IPS DF 6.9 (cell line): Measurements from ENCODE around the gene NR1D2.

ENCODE experiments used
- DNase-seq: peaks from one replicate; pipeline ENCODE4 v3.0.0-alpha.2; 2013; ENCODE audit warnings: low read depth, low spot score
- H3K27ac ChIP-seq: one replicate; pipeline ENCODE4 v1.5.1; 2013; ENCODE audit warnings: low read length, control low read depth
- H3K27me3 ChIP-seq: 2 replicates; pipeline ENCODE4 v1.6.1; 2013; ENCODE audit warnings: mild to moderate bottlenecking, low read length; ENCODE audit not compliant: control insufficient read depth, insufficient read depth
- H3K36me3 ChIP-seq: 2 replicates; pipeline ENCODE4 v1.6.1; 2013; ENCODE audit warnings: low read length; ENCODE audit not compliant: control insufficient read depth, insufficient read depth
- H3K4me1 ChIP-seq: 2 replicates; pipeline ENCODE4 v1.6.1; 2013; ENCODE audit warnings: low read length; ENCODE audit not compliant: control insufficient read depth, insufficient read depth
- H3K4me3 ChIP-seq: 2 replicates; pipeline ENCODE4 v1.5.1; 2013; ENCODE audit warnings: mild to moderate bottlenecking, low read length
- H3K9me3 ChIP-seq: 2 replicates; pipeline ENCODE4 v1.6.1; 2013; ENCODE audit warnings: low read length, inconsistent platforms; ENCODE audit not compliant: control insufficient read depth, insufficient read depth
- WGBS: extraction: QIAGEN DNeasy Blood & Tissue Kit; methylation state at CpG from one replicate; pipeline ENCODE4 v1.1.7; 2013; ENCODE audit warnings: mixed read lengths, missing lambda C conversion rate; ENCODE audit not compliant: insufficient read length, insufficient coverage; 5-methylcytosine and 5-hydroxymethylcytosine counted together

Gene NR1D2

DNA sequence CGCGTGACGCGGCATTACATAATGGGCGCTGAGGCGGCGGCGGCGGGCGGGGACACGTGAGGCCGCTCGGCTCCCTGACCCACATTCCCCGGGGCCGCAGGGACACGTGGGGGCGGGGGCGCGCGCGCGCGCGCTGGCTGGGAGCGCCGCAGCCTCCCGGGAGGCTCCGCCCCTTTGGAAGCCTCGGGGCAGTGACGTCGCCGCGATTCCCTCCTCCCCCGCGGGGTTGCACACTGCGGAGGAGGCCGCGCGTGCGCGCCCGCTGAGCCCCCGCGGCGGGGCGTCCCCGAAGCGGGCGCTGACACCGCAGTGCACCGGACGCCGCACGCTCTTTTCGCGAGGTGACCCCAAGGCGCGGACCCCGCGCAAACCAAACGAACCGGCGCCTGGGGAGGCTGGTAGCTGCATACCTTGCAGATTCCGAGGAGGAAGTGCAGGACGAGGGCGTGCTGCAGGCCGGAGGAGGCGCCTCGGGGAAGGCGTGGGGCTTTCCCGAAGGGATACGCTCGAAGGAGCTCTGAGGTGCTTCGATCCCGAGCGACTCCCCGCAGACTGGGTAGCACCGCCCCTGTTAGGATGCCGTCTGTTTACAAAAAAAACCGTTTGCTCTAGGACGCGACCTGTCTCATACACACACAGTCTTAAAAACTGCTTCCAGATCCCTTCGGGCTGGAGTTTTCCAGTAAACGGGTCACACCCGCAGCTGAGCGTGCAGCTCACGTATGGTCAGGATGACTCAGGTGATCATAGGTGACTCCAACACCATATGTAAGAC is 1.0 kb downstream of the NR1D2 start:
- Histone ChIP-seq H3K27me3 (no peaks in the 10 kb centered on the region), H3K9me3 (no peaks in the 10 kb centered on the region), H3K27ac (no peak overlapping the region), H3K4me3 (peak overlapping the region; percentile 42; the same call in 1 of the 2 replicates), H3K4me1 (peaks cover 1% of the 10 kb centered on the region; the same call in 1 of the 2 replicates), H3K36me3 (no peaks in the 10 kb centered on the region)
- WGBS = no CpG with 5 or more reads among the region's 87 CpGs
- peak; percentile 73 for DNase-seq

DNA sequence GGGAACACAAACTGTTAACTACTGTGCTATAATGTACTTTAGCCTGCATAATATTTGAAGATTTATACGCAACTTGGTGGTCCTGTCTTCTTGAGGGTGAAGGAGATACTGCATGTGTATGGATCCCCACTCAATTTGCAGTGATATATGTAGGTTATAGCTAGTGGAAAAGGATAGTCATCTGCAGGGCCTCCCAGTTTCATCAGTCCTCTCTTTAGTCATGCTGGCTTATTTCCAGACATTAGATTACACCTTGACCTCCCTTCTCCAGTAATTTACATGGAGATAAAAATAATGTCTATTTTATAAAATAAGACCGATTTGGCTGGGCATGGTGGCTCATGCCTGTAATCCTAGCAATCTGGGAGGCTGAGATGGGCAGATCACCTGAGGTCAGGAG is 3.7 kb downstream of the NR1D2 start:
- no peaks in the 10 kb centered on the region for H3K36me3 ChIP-seq
- H3K27me3 ChIP-seq = no peaks in the 10 kb centered on the region
- WGBS = no CpG with 5 or more reads among the region's 2 CpGs
- no peaks in the 10 kb centered on the region for H3K9me3 ChIP-seq
- H3K4me1 ChIP-seq = peaks cover 1% of the 10 kb centered on the region; the same call in 1 of the 2 replicates
- H3K27ac ChIP-seq = no peak overlapping the region
- no peak overlapping the region for H3K4me3 ChIP-seq
- no peak for DNase-seq

DNA sequence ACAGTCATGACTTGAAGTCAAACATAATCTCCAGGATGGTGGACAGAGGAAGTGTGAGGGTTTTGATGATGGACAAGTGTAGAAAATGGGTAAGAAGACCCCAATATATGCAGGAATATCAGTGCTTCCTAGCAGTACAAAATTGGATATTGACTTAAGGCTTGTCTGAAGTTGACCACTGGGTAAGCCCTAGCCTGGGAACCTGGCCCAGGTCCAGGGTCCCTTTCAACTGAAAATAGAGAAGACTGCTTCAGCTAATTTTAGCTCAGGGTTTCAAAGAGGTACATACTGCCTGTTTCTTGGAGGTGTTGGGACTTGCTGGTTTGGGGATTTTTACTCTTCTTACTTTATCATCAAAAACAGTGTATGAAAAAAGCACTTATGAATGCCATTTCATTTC is 4.7 kb downstream of the NR1D2 start:
- H3K27me3 ChIP-seq = no peaks in the 10 kb centered on the region
- no peak overlapping the region for H3K27ac ChIP-seq
- no peak for DNase-seq
- H3K36me3 ChIP-seq = no peaks in the 10 kb centered on the region
- H3K4me3 ChIP-seq = no peak overlapping the region
- peaks cover 1% of the 10 kb centered on the region; the same call in 1 of the 2 replicates for H3K4me1 ChIP-seq
- H3K9me3 ChIP-seq = no peaks in the 10 kb centered on the region

DNA sequence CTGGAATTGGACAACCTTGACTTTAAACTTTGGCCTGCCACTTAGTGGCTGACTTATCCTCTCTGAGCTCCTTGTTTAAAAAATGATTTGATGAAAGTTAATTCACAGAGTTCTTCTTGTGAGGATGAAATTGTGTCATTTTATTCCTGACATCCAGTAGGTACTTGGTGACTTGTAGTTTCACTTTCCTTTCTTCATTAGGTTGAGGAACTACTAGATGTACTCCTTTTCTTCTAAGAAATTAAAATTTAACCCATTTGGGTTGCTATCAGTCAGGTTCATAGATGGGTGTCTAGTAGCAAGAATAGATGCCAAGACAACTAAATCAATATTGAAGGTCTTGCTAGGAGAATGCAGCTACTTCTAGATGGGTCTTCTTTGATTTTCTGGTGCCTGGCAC is 5.2 kb downstream of the NR1D2 start:
- Histone ChIP-seq H3K36me3 (no peaks in the 10 kb centered on the region), H3K27ac (no peak overlapping the region), H3K4me1 (peaks cover 1% of the 10 kb centered on the region; the same call in 1 of the 2 replicates), H3K4me3 (no peak overlapping the region), H3K9me3 (no peaks in the 10 kb centered on the region), H3K27me3 (no peaks in the 10 kb centered on the region)
- DNase-seq = no peak

DNA sequence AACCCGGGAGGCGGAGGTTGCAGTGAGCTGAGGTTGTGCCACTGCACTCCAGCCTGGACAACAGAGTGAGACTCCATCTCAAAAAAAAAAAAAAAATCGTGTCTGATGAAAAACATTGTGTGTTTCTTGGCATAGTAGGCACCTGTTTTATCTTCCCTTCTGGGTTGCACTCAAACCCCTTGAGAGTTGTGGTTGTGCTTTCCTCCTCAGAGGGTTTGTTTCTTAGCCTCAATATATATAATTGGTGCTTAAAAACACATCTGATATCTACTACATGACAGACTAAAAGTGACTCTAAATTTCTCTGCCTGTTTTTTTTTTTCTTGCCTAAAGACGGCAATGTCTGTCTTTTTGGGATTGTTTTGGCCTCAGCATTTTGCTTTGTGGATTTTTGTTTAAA is 7.6 kb downstream of the NR1D2 start:
- Histone ChIP-seq H3K9me3 (no peaks in the 10 kb centered on the region), H3K4me3 (no peak overlapping the region), H3K36me3 (no peaks in the 10 kb centered on the region), H3K27me3 (no peaks in the 10 kb centered on the region), H3K4me1 (no peaks in the 10 kb centered on the region; the same call in 1 of the 2 replicates), H3K27ac (no peak overlapping the region)
- DNase-seq = no peak
- no CpG with 5 or more reads among the region's 4 CpGs for WGBS

DNA sequence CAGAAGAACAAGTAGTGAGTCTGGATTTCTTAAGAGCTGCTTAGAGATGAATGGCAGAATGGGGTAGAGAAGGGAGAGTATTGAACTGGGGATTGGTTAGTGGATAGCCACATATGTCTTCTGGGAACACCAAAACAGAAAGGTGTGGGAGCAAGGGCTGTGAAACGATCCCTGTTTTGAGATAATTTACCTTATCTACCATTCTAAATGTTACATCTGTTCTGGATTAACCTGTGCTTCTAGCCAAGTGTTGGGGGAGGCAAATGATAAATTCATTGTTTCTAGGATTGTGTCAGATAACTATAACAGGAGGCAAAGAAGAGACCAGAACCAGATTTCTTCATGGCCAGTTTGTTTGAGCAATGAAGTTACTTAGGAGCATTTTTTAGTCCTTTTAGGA is 8.4 kb downstream of the NR1D2 start:
- no CpG with 5 or more reads among the region's 1 CpG for WGBS
- H3K27ac ChIP-seq = no peak overlapping the region
- DNase-seq = no peak

DNA sequence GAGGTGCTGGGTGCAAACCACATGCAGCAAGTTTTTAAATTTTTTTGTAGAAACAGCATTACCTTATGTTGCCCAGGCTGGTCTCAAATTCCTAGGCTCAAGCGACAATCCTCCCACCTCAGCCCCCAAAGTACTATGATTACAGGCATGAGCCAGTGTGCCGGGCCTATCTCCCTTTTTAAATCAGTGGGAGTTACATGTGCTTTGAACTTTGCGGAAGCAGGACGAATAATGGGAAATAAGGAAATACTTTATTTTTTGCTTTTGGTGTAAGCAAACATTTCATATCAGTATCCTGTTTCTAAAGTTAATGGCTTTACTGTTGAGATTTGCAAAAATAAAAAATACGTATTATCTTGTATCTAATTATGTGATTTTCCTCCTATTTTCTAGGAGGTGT is 9.1 kb downstream of the NR1D2 start:
- WGBS = no CpG with 5 or more reads among the region's 5 CpGs
- no peaks in the 10 kb centered on the region for H3K9me3 ChIP-seq
- no peak for DNase-seq
- no peak overlapping the region for H3K27ac ChIP-seq
- no peak overlapping the region for H3K4me3 ChIP-seq
- no peaks in the 10 kb centered on the region for H3K27me3 ChIP-seq
- H3K4me1 ChIP-seq = no peaks in the 10 kb centered on the region
- no peaks in the 10 kb centered on the region for H3K36me3 ChIP-seq

More for the DNA sequence above, 8.4 kb downstream of the NR1D2 start:
- no peak overlapping the region for H3K4me3 ChIP-seq
- H3K27me3 ChIP-seq = no peaks in the 10 kb centered on the region
- no peaks in the 10 kb centered on the region for H3K4me1 ChIP-seq
- no peaks in the 10 kb centered on the region for H3K36me3 ChIP-seq
- H3K9me3 ChIP-seq = no peaks in the 10 kb centered on the region

DNA sequence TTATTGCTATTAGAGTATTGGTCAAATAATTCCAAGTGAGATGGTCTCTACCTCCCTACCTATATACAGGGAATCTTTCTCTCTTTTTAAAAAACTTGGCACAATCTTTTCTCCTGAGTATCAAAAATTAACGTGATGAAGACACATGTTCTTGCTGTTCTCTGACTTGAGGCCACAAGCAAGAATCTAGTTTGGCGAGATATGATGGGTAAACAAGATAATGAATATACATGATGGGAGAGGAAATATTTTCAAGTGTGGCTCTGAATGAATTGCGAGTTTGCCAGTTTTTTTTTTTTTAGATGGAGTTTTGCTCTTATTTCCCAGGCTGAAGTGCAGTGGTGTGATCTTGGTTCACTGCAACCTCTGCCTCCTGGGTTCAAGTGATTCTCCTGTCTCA is 11.6 kb downstream of the NR1D2 start:
- no peaks in the 10 kb centered on the region for H3K36me3 ChIP-seq
- no peak overlapping the region for H3K27ac ChIP-seq

DNA sequence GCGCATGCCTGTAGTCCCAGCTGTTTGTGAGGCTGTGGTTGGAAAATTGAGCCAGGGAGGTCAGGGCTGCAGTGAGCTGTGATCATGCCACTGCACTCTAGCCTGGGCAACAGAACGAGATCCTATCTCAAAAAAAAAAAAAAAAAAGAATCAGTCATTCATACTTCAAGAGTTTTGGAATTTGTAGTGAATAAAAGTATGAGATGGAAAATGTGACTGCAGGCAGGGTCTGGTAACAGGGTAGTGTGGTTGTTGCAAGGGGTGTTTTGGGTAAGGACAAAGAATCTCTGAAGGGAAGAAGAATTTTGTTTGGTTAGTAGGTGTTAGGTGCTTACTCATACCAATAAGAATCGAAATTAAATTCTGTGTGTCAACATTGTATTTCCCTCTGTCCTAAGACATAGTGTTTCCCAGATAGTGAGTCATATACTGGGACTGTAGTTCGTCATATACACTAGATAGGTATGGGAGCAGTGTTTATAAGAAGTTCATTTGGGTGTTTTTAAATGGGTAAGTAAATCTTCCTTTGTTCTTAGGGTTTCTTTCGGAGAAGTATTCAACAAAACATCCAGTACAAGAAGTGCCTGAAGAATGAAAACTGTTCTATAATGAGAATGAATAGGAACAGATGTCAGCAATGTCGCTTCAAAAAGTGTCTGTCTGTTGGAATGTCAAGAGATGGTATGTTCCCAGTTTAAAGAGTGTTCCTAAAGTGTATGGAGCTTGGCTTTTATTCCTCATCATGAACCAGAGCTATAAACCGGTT is 14.2 kb downstream of the NR1D2 start:
- Histone ChIP-seq H3K36me3 (0 out of 2 replicates have a peak, but pooled peaks cover 2% of the 10 kb centered on the region), H3K4me3 (no peak overlapping the region), H3K4me1 (no peaks in the 10 kb centered on the region), H3K27me3 (no peaks in the 10 kb centered on the region), H3K9me3 (no peaks in the 10 kb centered on the region), H3K27ac (no peak overlapping the region)
- DNase-seq = no peak
- no CpG with 5 or more reads among the region's 7 CpGs for WGBS

More for the DNA sequence above, 11.6 kb downstream of the NR1D2 start:
- Histone ChIP-seq H3K4me1 (no peaks in the 10 kb centered on the region), H3K27me3 (no peaks in the 10 kb centered on the region), H3K9me3 (no peaks in the 10 kb centered on the region), H3K4me3 (no peak overlapping the region)
- no peak for DNase-seq
- WGBS = no CpG with 5 or more reads among the region's 3 CpGs

DNA sequence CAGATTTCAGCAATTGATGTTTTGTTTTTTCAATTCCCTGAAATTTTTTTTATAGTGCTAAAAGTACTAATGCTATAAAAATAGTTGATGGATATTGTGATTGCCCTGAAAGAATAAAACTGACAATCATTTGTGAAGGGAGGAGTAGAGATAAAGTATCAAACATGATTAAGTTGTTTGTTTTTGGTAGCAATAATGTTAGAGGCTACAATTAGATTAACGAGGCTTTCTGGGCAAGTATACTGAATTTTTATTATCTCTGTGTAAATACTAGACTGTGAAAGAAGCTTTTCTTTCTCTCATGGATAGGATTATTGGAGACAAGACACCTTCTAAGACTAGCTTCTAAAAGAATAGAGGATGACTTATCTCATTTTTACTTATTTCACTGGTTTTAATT is 15.6 kb downstream of the NR1D2 start:
- no CpG with 5 or more reads among the region's 1 CpG for WGBS
- Histone ChIP-seq H3K27ac (no peak overlapping the region), H3K36me3 (peaks cover 2% of the 10 kb centered on the region; the same call in 1 of the 2 replicates), H3K9me3 (no peaks in the 10 kb centered on the region), H3K4me1 (no peaks in the 10 kb centered on the region), H3K27me3 (no peaks in the 10 kb centered on the region), H3K4me3 (no peak overlapping the region)
- DNase-seq = no peak
